ENCODE measurements around the gene POU3F1. TPM values are rescaled to one million over a fixed set of nuclear protein-coding genes. Genes with fewer than 3 reads are reported as not detected.

POU3F1 gene
- total RNA-seq, 4 donors from 2014 or later = 8.8 to 28.5 (median 13.5) TPM

DNA sequence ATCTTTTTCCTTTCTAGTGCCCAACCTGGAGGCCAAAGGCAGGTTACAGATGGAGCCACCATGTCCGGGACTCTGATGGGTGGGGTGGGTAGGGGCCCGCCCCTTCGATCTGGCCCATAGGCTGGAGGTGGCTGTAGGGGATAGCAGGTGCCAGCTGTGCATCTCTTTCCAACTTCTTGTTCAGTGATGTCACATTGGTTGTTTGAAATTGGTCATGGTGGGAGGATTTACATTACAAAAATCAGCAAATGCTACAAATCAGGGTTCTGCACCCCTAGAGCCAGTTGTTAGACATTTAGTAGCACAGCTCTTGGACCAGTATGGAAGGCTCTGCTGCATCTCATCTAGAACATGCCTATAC, 22.4 kb upstream of the POU3F1 start:
- H3K27ac ChIP-seq = no peak overlapping the region
- TF ChIP-seq POLR2AphosphoS5 (IDR thresholded peaks at IDR 0.05) (no peak), EP300 (IDR thresholded peaks at IDR 0.05) (no peak), POLR2A (IDR thresholded peaks at IDR 0.05) (no peak)
- TF ChIP-seq, protein P1, sequence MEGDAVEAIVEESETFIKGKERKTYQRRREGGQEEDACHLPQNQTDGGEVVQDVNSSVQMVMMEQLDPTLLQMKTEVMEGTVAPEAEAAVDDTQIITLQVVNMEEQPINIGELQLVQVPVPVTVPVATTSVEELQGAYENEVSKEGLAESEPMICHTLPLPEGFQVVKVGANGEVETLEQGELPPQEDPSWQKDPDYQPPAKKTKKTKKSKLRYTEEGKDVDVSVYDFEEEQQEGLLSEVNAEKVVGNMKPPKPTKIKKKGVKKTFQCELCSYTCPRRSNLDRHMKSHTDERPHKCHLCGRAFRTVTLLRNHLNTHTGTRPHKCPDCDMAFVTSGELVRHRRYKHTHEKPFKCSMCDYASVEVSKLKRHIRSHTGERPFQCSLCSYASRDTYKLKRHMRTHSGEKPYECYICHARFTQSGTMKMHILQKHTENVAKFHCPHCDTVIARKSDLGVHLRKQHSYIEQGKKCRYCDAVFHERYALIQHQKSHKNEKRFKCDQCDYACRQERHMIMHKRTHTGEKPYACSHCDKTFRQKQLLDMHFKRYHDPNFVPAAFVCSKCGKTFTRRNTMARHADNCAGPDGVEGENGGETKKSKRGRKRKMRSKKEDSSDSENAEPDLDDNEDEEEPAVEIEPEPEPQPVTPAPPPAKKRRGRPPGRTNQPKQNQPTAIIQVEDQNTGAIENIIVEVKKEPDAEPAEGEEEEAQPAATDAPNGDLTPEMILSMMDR (IDR thresholded peaks at IDR 0.05) = no peak
- no peak overlapping the region for H3K4me3 ChIP-seq
- peaks cover 57% of the 10 kb centered on the region for H3K4me1 ChIP-seq
- H3K27me3 ChIP-seq = peaks cover 17% of the 10 kb centered on the region
- 61% methylated on average over 3 of the region's 3 CpGs for WGBS
- H3K9me3 ChIP-seq = no peaks in the 10 kb centered on the region
- H3K36me3 ChIP-seq = no peaks in the 10 kb centered on the region
- no peak for DNase-seq (ENCODE audit: low spot score in 2 of 2)

DNA sequence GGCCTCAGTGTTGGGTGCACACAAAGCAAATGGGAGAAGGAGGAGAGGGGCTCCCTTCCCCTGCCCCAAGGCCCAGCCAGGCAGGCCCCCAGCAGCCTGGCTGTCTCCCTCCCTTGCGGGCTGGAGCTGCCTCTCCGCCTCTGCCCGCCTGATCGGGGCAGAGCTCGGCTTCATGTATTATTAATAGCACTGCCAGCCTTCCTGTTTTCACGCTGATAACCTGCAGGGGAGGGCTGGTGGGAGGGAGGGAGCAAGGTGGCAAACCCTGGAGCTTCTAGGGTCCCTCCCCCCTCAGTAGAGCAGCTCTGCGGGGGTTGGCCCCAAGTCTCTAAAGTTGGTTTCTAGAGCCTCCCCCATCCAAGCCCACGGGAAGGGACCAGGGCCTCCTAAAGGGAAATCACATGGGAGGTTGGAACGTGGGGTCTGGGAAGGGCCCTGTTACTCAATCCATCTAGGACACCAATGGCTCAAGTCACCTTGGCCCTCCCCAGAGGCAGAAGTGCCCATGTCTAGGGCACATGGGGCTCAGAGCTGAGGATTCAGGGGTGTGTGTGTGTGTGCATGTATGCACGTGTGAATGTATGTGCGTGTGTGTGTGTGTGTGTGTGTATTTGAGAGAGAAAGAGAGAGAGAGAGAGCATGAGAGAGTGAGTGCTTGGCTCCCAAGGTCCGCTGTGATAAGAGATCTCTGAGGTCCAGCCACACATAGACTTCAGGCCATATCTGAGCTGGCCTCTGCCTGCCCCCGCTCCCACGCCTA, 21.8 kb upstream of the POU3F1 start:
- 53% methylated on average over 11 of the region's 14 CpGs for WGBS
- Histone ChIP-seq H3K36me3 (no peaks in the 10 kb centered on the region), H3K4me3 (no peak overlapping the region), H3K27me3 (peaks cover 14% of the 10 kb centered on the region), H3K4me1 (peaks cover 57% of the 10 kb centered on the region), H3K27ac (no peak overlapping the region), H3K9me3 (no peaks in the 10 kb centered on the region)
- no peak for TF ChIP-seq EP300 (IDR thresholded peaks at IDR 0.05)
- no peak for TF ChIP-seq POLR2A (IDR thresholded peaks at IDR 0.05)
- no peak for TF ChIP-seq POLR2AphosphoS5 (IDR thresholded peaks at IDR 0.05)
- TF ChIP-seq, protein P1 (IDR thresholded peaks at IDR 0.05) = no peak
- no peak for DNase-seq (ENCODE audit: low spot score in 2 of 2)

DNA sequence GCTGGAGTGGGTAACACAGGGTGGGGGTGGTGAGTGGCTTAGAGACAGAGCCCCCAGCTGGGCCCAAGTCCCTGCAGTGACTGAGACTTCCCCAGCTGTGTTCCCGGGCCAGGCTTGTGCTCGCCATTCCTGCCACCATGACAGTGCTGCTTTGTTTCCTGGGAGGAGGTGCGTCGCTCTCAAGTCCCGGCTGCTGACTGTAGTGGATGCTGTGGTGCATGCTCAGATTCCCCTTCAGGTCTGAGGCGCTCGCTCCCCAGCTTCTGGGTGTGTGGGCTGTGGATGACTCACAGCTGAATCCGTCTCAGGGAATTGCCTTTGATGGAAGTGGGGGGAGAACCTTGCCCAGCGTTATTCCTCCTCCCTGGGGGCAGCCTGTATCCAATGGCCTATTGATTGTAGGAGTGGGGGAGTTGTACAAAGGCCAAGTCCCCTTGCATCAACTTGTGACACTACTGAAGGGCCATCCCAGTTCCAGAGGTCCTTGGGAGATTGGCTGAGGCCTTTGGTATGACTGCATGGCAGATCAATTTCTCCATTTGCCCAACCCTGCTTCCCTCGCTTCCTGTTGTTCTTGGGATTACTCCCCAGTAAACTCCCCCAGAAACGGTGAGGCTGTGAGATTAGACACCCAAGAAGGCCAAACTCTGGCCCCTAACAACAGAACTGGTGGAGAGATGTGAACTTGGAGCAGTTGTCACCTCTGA, 17.8 kb upstream of the POU3F1 start:
- Histone ChIP-seq H3K36me3 (no peaks in the 10 kb centered on the region), H3K4me1 (peaks cover 47% of the 10 kb centered on the region), H3K27ac (no peak overlapping the region), H3K27me3 (peaks cover 9% of the 10 kb centered on the region), H3K9me3 (no peaks in the 10 kb centered on the region), H3K4me3 (no peak overlapping the region)
- TF ChIP-seq POLR2A (IDR thresholded peaks at IDR 0.05) = no peak
- TF ChIP-seq EP300 (IDR thresholded peaks at IDR 0.05) = no peak
- TF ChIP-seq POLR2AphosphoS5 (IDR thresholded peaks at IDR 0.05) = no peak
- TF ChIP-seq, protein P1 (IDR thresholded peaks at IDR 0.05) = no peak
- DNase-seq (ENCODE audit: low spot score in 2 of 2) = no peak
- WGBS = 48% methylated on average over 3 of the region's 11 CpGs

DNA sequence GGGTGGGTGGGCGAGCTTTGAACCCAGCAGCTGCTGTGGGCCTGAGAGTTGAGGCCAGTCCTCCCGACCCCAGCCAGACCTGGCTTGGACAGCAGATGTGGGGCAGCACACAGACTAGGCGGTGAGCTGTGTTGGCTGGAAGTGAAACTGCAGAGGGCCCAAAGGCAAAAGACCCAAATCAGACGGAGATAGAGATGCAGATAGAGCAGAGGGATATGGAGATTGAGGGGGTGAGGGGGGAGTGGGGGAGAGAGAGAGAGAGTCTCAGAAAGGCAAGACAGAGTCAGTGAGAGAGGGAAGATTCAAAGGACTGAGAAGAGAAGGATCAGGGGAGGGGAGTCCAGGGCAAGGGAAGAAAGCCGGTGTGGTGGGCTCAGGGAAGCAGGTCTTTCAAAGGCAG, 17.0 kb upstream of the POU3F1 start:
- Histone ChIP-seq H3K9me3 (no peaks in the 10 kb centered on the region), H3K4me3 (no peak overlapping the region), H3K4me1 (peaks cover 47% of the 10 kb centered on the region), H3K36me3 (no peaks in the 10 kb centered on the region), H3K27ac (no peak overlapping the region), H3K27me3 (peaks cover 7% of the 10 kb centered on the region)
- TF ChIP-seq EP300 (IDR thresholded peaks at IDR 0.05) = no peak
- TF ChIP-seq, protein P1 (IDR thresholded peaks at IDR 0.05) = no peak
- TF ChIP-seq POLR2A (IDR thresholded peaks at IDR 0.05) = no peak
- TF ChIP-seq POLR2AphosphoS5 (IDR thresholded peaks at IDR 0.05) = no peak
- no peak for DNase-seq (ENCODE audit: low spot score in 2 of 2)
- WGBS = 73% methylated on average over 5 of the region's 5 CpGs

Data from suprapubic skin (tissue), 4 donors.